Stomach (tissue), 4 donors: Measurements from ENCODE around the gene KSR2.

Source experiments
- CTCF ChIP-seq, 7 experiments: fragments of 450-650 bp in 4 of 7; fragments of 200-600 bp in 3 of 7; sonication (generic) in 3 of 7; IDR thresholded peaks; one replicate each; pipeline ENCODE4 v1.5.1; 2016 to 2019; ENCODE audit warnings: antibody characterized with exemption in 7 of 7, control low read depth in 2 of 7, mild to moderate bottlenecking in 1 of 7
- POLR2A ChIP-seq, 4 donors: fragments of 450-650 bp; IDR thresholded peaks; one replicate each; pipeline ENCODE4 v1.6.1; 2016; ENCODE audit warnings: antibody characterized with exemption in 4 of 4, control low read depth in 2 of 4, mild to moderate bottlenecking in 1 of 4, moderate library complexity in 1 of 4

GRCh38 chr12:117580015-117580717 is 388.6 kb downstream of the KSR2 start:
- TF ChIP-seq CTCF (IDR thresholded peaks at IDR 0.05) (no peak), POLR2A (IDR thresholded peaks at IDR 0.05) (no peak)
